Posterior vena cava (tissue), 2 donors: ENCODE data around the gene TICAM2. TPM values are rescaled to one million over a fixed set of nuclear protein-coding genes. Genes with fewer than 3 reads are reported as not detected.
A peak's percentile ranks its signal among the peaks of the same experiment; 100 is the strongest.
"Not testable (repeated sequence)": the region's sequence is repeated elsewhere in the genome, so short reads cannot be mapped to it uniquely, and the experiment has no call there.

Experiments used
- DNase-seq: peaks from one replicate; pipeline ENCODE4 v3.0.0-alpha.2; 2020; ENCODE audit warnings: low spot score
- intact Hi-C, 2 donors: fragments of 100-400 bp; cut with DNase I; formaldehyde crosslinking; loops; one replicate each; pipeline versions ENCODE4 v1.14.1 to v1.14.2; 2022 to 2023
- long read RNA-seq, 2 donors: library from polyadenylated mRNA; unstranded; transcript quantifications; one replicate each; pipeline ENCODE4 v2.0.0, GENCODE V29; 2020 to 2021
- total RNA-seq, 2 donors: library from RNA; stranded (reverse); fragmentation: NEBNext Ultra II Directional; extraction: Animal tissue kit (Norgen Biotek cat#: 25700); gene quantifications; one replicate each; pipeline ENCODE4 v1.2.1, GENCODE V29; 2021
- donor health status: DM: yes; HTN: yes; CAD: no.
- donor health status: DM: yes; HTN: yes; CAD: no.

TICAM2 gene
- 1 to 10 TPM; 7.7 to 7.9 TPM for total RNA-seq
- long read RNA-seq, donor 1, partial matches to known transcripts = 0 of 2 reads
- long read RNA-seq, donor 1, other reads (novel, unspliced or antisense) = 0 of 2 reads
- long read RNA-seq, donor 2, transcript TICAM2-201 (2 exons, 3,049 nt) = major isoform, 7 of 10 reads
- long read RNA-seq, donor 2, partial matches to known transcripts = 0 of 10 reads
- long read RNA-seq, donor 2, other reads (novel, unspliced or antisense) = 3 of 10 reads

- peak; percentile 90 for DNase-seq
- intact Hi-C loops = no loop called here
Measured at GRCh38 chr5:115601701-115602590, at the start of gene TICAM2. Gene TICAM2 (minus strand): TSS chr5:115602479. CDS start chr5:115581256, 21,223 bp downstream.

DNA sequence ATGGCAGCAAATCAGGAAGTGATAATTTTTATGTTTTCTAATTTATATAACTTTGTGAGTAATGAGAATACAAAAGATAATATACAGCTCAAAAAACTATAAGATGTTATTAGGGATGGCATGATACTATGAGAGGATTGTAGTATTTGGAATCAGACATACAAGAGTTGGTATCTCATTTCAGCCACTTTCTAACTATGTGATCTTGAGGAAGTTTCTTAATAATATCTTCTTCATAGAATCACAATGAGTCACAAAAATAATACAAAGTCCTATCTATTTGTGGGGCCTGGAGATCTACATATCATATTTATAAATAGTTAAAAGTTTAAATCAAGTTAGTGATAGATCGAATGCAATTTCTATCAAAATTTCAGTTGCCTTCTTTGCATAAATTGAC lies 47.3 kb upstream of the TICAM2 start:
- intact Hi-C loops = loop anchor here in 1 of 2 donors (10.0 kb wide), 1 partner anchor 415 kb away; no protein-coding TSS in a partner anchor
- no peak for DNase-seq

GRCh38 chr5:115648056-115648455 lies 45.8 kb upstream of the TICAM2 start:
- no peak for DNase-seq
- intact Hi-C loops = loop anchor here in 1 of 2 donors (10.0 kb wide), 1 partner anchor 417 kb away; no protein-coding TSS in a partner anchor

DNA sequence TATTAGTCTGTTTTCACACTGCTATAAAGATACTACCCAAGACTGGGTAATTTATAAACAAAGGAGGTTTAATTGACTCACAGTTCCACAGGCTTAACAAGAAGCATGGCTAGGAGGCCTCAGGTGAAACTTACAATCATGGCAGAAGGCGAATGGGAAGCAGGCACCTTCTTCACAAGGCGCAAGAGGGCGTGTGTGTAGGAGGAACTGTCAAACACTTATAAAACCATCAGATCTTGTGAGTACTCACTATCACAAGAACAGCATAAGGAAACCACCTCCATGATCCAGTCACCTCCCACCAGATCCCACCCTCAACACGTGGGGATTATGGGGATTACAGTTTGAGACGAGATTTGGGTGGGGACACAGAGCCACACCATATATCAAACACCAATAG lies 43.1 kb upstream of the TICAM2 start:
- intact Hi-C loops = loop anchor here in 1 of 2 donors (10.0 kb wide), 1 partner anchor 419 kb away; no protein-coding TSS in a partner anchor
- DNase-seq = not testable (repeated sequence)

GRCh38 chr5:115644046-115644445 lies 41.8 kb upstream of the TICAM2 start:
- no peak for DNase-seq
- intact Hi-C loops = loop anchor here in 1 of 2 donors (10.0 kb wide), 1 partner anchor 421 kb away; no protein-coding TSS in a partner anchor

DNA sequence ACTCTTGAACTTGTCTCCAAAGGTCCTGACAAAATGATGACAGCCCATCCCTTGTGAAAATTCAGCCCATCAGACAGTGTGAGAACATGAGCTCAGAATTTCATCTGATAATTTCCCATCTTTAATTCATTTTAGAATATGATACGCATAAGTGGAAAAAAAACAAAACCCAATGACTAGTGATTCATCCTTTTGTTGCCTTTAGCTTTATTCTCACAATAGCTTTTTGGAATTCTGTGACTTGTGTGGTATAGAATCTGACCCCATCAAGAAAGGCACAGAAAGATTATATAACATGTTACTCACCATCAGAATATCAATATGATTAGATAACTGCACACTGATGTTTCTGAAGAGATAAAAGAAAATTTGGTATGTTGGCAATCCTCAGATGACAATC lies 39.7 kb upstream of the TICAM2 start:
- intact Hi-C loops = loop anchor here in 1 of 2 donors (10.0 kb wide), 1 partner anchor 423 kb away; no protein-coding TSS in a partner anchor
- DNase-seq = no peak

DNA sequence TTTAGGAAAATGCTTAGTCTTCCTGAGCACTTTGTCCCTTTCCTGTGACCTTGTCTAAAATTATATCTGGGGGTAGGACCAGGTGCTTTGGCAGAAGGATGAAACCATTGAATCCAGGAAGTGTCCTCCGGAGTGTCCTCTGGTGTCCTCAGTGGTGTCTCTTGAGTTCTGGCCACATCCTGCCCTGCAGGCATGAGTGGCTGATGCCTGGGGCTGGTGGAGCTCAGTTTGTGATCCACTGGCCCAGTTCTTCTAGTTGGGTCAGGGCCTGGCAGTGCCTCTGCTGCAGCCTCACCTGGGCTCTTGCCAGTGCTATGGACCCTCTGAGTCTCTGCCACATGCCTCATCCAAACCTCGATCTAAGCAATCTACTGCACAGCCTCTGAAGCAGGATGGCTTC lies 38.0 kb upstream of the TICAM2 start:
- intact Hi-C loops = loop anchor here in 1 of 2 donors (10.0 kb wide), 1 partner anchor 425 kb away; no protein-coding TSS in a partner anchor
- no peak for DNase-seq

- intact Hi-C loops = no loop called here
- no peak for DNase-seq
Measured at GRCh38 chr5:115639377-115639776, 37.1 kb upstream of the TICAM2 start.

GRCh38 chr5:115637507-115637906 lies 35.2 kb upstream of the TICAM2 start:
- DNase-seq = no peak
- intact Hi-C loops = no loop called here

DNA sequence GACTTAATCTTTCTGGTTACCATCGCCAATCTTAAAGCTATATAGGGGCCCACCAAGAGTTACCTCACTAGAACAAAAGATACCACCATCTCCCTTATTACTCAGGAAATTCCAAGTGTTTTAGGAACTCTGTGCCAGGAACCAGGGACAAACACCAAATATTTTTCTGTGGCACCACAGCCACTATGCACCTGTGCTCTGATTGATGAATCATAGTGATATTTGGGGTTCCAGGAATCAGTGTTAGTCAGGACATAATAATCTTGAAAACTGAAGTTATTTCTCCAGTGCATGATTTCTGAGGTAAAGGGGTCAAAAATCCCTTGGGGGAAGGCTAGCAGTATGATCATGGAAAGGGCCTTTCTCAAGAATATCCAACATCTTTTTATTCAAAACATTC lies 33.7 kb upstream of the TICAM2 start:
- intact Hi-C loops = no loop called here

GRCh38 chr5:115634343-115635132 lies 32.3 kb upstream of the TICAM2 start:
- DNase-seq = peak; percentile 95
- intact Hi-C loops = loop anchor here in 1 of 2 donors (5.0 kb wide), 1 partner anchor 203 kb away; no protein-coding TSS in a partner anchor

More for the DNA sequence above, 33.7 kb upstream of the TICAM2 start:
- DNase-seq = no peak

DNA sequence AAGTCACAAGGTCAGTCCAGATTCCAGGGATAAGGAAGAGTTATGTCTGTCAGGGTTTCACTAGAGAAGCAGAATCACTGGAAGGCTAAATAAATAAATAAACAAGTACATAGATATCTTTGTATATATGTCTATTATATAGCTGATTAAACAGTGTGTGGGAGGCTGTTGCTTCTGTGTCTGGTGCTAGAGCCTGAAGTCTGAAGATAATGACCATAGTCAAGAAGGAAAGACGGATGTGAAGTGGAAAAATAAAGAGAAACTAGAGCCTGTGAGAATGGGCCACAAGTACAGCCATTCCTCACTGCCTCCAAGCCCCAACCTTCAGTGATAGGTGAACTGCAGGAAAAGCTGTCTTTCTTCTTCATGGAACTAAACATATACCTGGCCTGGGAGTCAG lies 27.6 kb upstream of the TICAM2 start:
- no peak for DNase-seq
- intact Hi-C loops = loop anchor here in 1 of 2 donors (5.0 kb wide), 1 partner anchor 207 kb away; no protein-coding TSS in a partner anchor

GRCh38 chr5:115627295-115627865 lies 25.1 kb upstream of the TICAM2 start:
- no peak for DNase-seq
- intact Hi-C loops = no loop called here

DNA sequence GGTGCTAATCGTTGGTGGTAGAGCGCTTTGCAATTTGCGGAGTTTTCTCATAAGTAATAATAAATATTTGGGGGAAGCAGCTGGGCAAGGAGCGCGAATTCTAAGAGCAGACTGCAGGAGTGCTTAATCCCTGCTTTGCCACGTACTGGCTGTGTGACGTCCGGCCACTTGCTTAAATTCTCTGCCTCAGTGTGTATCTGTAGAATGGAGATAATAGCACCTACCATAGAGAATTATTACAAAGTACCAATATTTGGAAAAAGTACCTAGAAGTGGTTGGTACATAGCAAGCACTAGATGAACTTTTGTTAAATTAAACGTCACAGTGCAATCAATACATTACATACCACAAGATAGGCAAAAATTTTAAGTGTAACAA lies 24.2 kb upstream of the TICAM2 start:
- no peak for DNase-seq
- intact Hi-C loops = no loop called here

DNA sequence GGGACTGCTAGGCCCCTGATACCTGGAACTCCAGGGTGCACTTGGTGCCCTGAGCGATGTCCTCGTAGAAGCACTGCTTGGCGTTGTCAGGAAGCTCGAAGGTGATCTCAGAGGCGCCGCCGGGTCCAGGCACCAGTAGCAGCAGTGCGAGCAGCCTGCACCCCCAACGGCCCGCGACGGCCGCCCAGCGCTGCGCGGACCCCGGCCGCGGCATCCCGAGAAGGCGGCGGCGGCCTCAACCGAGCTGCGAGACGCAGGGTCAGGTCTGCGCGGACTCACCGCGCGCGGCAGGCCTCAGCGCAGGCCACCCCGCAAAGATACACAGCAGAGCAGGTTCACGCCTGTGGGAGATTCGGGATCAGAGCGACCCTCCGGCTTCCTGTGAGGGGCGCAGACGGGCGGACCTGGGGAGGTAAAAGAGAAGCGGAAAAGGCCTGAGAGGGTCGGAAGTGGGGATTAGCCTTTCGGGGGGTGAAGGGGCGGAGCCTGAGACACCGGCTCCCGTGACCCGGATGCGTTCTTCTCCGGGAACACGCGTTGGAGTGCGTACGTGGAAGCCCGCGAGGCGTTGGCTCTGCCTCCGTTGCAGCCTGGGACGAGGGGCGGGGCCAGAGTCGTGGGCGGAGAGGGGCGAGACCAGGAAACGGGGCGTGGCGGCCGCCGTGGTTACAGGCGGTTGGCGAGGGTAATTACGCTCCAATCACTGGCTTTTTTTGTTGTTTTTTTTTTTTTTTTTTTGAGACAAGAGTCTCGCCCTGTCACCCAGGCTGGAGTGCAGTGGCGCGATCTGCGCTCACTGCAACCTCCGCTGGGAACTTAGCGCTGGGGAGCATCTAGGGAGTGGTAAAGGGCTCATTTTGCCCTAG lies 23.5 kb upstream of the TICAM2 start, which contains the start of gene TMED7:
TMED7 (minus strand) TSS at position 458 of the 866 bp plus-strand sequence; CDS start at position 214, 244 bp downstream.
- intact Hi-C loops = no loop called here
- peak; percentile 100 for DNase-seq

- DNase-seq = no peak
- intact Hi-C loops = no loop called here
Measured at GRCh38 chr5:115624994-115625393, 22.7 kb upstream of the TICAM2 start.

GRCh38 chr5:115623658-115624057 lies 21.4 kb upstream of the TICAM2 start:
- intact Hi-C loops = no loop called here
- no peak for DNase-seq

DNA sequence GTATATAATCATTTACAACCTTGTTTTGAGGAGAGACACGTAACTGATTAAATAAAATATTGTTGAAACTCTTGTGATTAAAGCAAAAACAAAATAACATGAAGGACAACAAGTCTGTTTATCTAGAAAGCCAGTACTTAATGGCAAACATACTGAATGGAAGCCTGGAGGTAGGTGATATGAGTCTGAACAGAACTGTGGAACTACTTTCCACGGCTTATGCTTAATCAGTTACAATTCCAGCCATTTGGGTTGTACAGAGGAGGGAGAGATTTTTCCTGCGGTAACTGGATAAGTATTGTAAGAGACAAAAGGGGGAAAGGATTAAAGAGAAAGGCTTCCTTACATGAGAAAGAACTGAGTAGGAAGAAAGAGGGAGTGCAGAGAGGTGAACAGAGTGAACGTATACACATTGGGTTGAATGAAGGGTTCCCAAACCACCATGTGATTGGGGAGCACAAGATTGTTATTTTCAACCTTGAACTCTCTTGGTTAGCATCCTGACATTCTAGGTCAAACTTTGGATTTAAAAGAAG lies 19.2 kb upstream of the TICAM2 start:
- DNase-seq = no peak
- intact Hi-C loops = no loop called here
